Hepatocyte (in vitro differentiated cells): Measurements from ENCODE around the gene CNR1. TPM values are rescaled to one million over a fixed set of nuclear protein-coding genes. Genes with fewer than 3 reads are reported as not detected.

Experiments used
- DNase-seq: peaks from one replicate; pipeline ENCODE4 v3.0.0-alpha.2; 2016; ENCODE audit warnings: low spot score
- H2AFZ ChIP-seq: fragments of 200-600 bp; sonication (generic); 2 replicates; pipeline ENCODE4 v1.6.0; 2016; ENCODE audit warnings: antibody characterized with exemption, mild to moderate bottlenecking
- H3K27ac ChIP-seq: fragments of 200-600 bp; sonication (generic); 2 replicates; pipeline ENCODE4 v1.5.1; 2016; ENCODE audit warnings: mild to moderate bottlenecking
- H3K27me3 ChIP-seq: fragments of 200-600 bp; sonication (generic); 2 replicates; pipeline ENCODE4 v1.6.1; 2016
- H3K36me3 ChIP-seq: fragments of 200-600 bp; sonication (generic); replicated peaks from 2 replicates; pipeline ENCODE4 v1.5.1; 2016; ENCODE audit warnings: low read depth; ENCODE audit not compliant: insufficient read depth
- H3K4me1 ChIP-seq: fragments of 200-600 bp; sonication (generic); 2 replicates; pipeline ENCODE4 v1.5.1; 2016; ENCODE audit warnings: mild to moderate bottlenecking, moderate library complexity; ENCODE audit not compliant: insufficient read depth
- H3K4me2 ChIP-seq: fragments of 200-600 bp; sonication (generic); 2 replicates; pipeline ENCODE4 v1.6.0; 2016
- H3K4me3 ChIP-seq: fragments of 200-600 bp; sonication (generic); 2 replicates; pipeline ENCODE4 v1.5.1; 2016; ENCODE audit warnings: mild to moderate bottlenecking
- H3K79me2 ChIP-seq: fragments of 200-600 bp; sonication (generic); 2 replicates; pipeline ENCODE4 v1.6.0; 2017; ENCODE audit warnings: mild to moderate bottlenecking
- H3K9me2 ChIP-seq: fragments of 200-600 bp; sonication (generic); replicated peaks from 2 replicates; pipeline ENCODE4 v1.6.0; 2017; ENCODE audit warnings: mild to moderate bottlenecking; ENCODE audit not compliant: insufficient read depth
- H3K9me3 ChIP-seq: fragments of 200-600 bp; sonication (generic); 2 replicates; pipeline ENCODE4 v1.5.1; 2016; ENCODE audit warnings: low read depth, mild to moderate bottlenecking
- H4K20me1 ChIP-seq: fragments of 200-600 bp; sonication (generic); 2 replicates; pipeline ENCODE4 v1.6.0; 2016; ENCODE audit warnings: mild to moderate bottlenecking; ENCODE audit not compliant: insufficient read depth, poor library complexity, severe bottlenecking
- CTCF ChIP-seq: fragments of 200-600 bp; sonication (generic); IDR thresholded peaks from 2 replicates; pipeline ENCODE4 v1.5.1; 2016; ENCODE audit warnings: antibody characterized with exemption, mild to moderate bottlenecking; ENCODE audit not compliant: poor library complexity
- EZH2 ChIP-seq: fragments of 200-600 bp; sonication (generic); IDR thresholded peaks from 2 replicates; pipeline ENCODE4 v1.6.1; 2016; ENCODE audit warnings: antibody characterized with exemption, mild to moderate bottlenecking, borderline replicate concordance
- EZH2phosphoT487 ChIP-seq: fragments of 200-600 bp; sonication (generic); IDR thresholded peaks from one replicate; pipeline ENCODE4 v1.6.1; 2018; ENCODE audit warnings: antibody characterized with exemption, mild to moderate bottlenecking, low read depth, moderate library complexity; ENCODE audit not compliant: unreplicated experiment, severe bottlenecking
- WGBS: methylation state at CpG from one replicate; pipeline ENCODE4 v1.1.6; 2016; ENCODE audit warnings: low lambda C conversion rate; ENCODE audit errors: missing lambda C conversion rate; 5-methylcytosine and 5-hydroxymethylcytosine counted together
- polyA plus RNA-seq: library from polyadenylated mRNA; unstranded; fragments of >200 nt; fragmentation: Nextera tagmentation; extraction: Ambion mirVana; gene quantifications from 2 replicates; pipeline ENCODE4 v1.2.1, GENCODE V29; 2016
- total RNA-seq: library from RNA; depleted of rRNA; stranded (reverse); fragments of >200 nt; gene quantifications from 2 replicates; pipeline ENCODE4 v1.2.3, GENCODE V29; 2014

CNR1 gene
- total and polyA plus RNA-seq, 2 experiments from 2014 or later: 1.1 to 5.2 TPM

GRCh38 chr6:88144637-88145297, 21.4 kb downstream of the CNR1 start:
- WGBS: 96% methylated on average over 20 of the region's 20 CpGs
- Histone ChIP-seq H3K27ac (no peak overlapping the region), H3K27me3 (no peaks in the 10 kb centered on the region), H3K4me2 (no peak overlapping the region), H3K9me3 (no peaks in the 10 kb centered on the region), H3K4me1 (no peaks in the 10 kb centered on the region), H3K4me3 (no peak overlapping the region), H3K9me2 (no peaks in the 10 kb centered on the region), H3K36me3 (no peaks in the 10 kb centered on the region), H4K20me1 (no peaks in the 10 kb centered on the region), H3K79me2 (no peaks in the 10 kb centered on the region), H2AFZ (no peak overlapping the region)
- no peak for DNase-seq
- TF ChIP-seq EZH2phosphoT487: no peak
- TF ChIP-seq CTCF: no peak
- no peak for TF ChIP-seq EZH2

DNA sequence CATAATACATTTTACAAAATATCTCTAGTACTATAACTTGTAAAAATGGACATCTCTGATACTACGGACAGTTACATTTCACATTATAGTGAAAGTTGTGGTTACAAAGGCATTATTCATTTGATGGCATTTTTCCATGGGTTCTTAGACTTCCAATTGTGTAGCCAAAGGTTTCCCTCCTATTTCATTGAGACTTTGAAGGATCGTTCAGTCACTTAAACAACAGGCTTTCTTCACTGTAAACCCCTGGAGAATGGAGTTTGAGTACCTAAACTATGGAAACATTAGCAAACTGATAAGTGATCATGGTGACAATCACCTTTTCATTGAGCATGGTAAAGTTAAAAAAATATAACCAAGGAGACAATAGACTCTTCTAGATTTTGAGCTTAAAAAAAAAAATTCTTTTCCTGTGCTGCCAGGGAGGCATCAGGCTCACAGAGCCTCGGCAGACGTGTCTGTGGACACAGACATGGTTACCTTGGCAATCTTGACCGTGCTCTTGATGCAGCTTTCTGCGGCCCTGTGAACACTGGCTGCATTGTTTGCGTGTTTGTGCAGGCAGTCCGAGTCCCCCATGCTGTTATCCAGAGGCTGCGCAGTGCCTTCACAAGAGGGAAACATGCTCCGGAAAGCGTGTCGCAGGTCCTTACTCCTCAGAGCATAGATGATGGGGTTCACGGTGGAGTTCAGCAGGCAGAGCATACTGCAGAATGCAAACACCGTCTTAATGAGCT, 22.6 kb downstream of the CNR1 start:
- H3K27ac ChIP-seq: no peak overlapping the region
- H3K9me3 ChIP-seq: no peaks in the 10 kb centered on the region
- H2AFZ ChIP-seq: no peak overlapping the region

DNA sequence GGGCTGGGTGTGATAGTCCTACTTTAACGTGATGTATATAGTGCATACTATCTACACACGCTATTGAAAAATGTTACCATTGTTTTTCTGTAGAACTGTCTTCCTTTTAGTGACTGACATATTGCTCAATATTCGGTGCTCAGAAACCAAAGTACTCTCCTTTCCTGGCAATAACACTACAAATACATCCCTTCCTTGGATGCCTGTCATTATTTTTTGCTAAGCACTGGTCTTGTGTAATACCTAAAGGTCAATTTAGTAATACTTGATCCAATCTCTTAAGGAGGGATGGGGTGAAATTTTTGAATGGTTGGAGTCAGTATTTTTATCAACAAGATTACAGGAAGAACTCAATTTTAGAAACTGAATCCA, 23.9 kb downstream of the CNR1 start:
- no peak overlapping the region for H3K4me2 ChIP-seq
- no peaks in the 10 kb centered on the region for H3K36me3 ChIP-seq
- no peaks in the 10 kb centered on the region for H4K20me1 ChIP-seq
- no peaks in the 10 kb centered on the region for H3K4me1 ChIP-seq
- no peak for DNase-seq
- no peaks in the 10 kb centered on the region for H3K27me3 ChIP-seq
- WGBS: 91% methylated on average over 3 of the region's 3 CpGs
- no peaks in the 10 kb centered on the region for H3K9me2 ChIP-seq
- TF ChIP-seq EZH2phosphoT487 (no peak), EZH2 (no peak), CTCF (no peak)
- no peaks in the 10 kb centered on the region for H3K79me2 ChIP-seq
- H3K4me3 ChIP-seq: no peak overlapping the region
- H2AFZ ChIP-seq: no peak overlapping the region
- no peak overlapping the region for H3K27ac ChIP-seq
- H3K9me3 ChIP-seq: no peaks in the 10 kb centered on the region

More for the DNA sequence above, 22.6 kb downstream of the CNR1 start:
- no peak for TF ChIP-seq CTCF
- no peak for TF ChIP-seq EZH2phosphoT487
- TF ChIP-seq EZH2: no peak
- no peak for DNase-seq
- 90% methylated on average over 14 of the region's 14 CpGs for WGBS
- Histone ChIP-seq H3K4me2 (no peak overlapping the region), H3K4me1 (no peaks in the 10 kb centered on the region), H4K20me1 (no peaks in the 10 kb centered on the region), H3K4me3 (no peak overlapping the region), H3K36me3 (no peaks in the 10 kb centered on the region), H3K27me3 (no peaks in the 10 kb centered on the region), H3K9me2 (no peaks in the 10 kb centered on the region), H3K79me2 (no peaks in the 10 kb centered on the region)
